AG10803 (cell line): ENCODE results near the gene SPEG.

Experiments used
- DNase-seq: peaks from one replicate; pipeline ENCODE4 v3.0.0; 2010; ENCODE audit warnings: low read depth
- H3K4me3 ChIP-seq: 2 replicates; pipeline ENCODE4 v1.5.1; 2011; ENCODE audit warnings: mild to moderate bottlenecking, low read length, control low read depth
- TF ChIP-seq, protein P1 (sequence below): conservative IDR thresholded peaks from 2 replicates; pipeline ENCODE4 v1.5.1; 2011; ENCODE audit warnings: mild to moderate bottlenecking, low read length, control low read depth, inconsistent platforms

SPEG gene

GRCh38 chr2:219449609-219450008, 15.0 kb downstream of the SPEG start:
- no peak overlapping the region for H3K4me3 ChIP-seq
- TF ChIP-seq, protein P1, sequence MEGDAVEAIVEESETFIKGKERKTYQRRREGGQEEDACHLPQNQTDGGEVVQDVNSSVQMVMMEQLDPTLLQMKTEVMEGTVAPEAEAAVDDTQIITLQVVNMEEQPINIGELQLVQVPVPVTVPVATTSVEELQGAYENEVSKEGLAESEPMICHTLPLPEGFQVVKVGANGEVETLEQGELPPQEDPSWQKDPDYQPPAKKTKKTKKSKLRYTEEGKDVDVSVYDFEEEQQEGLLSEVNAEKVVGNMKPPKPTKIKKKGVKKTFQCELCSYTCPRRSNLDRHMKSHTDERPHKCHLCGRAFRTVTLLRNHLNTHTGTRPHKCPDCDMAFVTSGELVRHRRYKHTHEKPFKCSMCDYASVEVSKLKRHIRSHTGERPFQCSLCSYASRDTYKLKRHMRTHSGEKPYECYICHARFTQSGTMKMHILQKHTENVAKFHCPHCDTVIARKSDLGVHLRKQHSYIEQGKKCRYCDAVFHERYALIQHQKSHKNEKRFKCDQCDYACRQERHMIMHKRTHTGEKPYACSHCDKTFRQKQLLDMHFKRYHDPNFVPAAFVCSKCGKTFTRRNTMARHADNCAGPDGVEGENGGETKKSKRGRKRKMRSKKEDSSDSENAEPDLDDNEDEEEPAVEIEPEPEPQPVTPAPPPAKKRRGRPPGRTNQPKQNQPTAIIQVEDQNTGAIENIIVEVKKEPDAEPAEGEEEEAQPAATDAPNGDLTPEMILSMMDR = no peak
- no peak for DNase-seq

- H3K4me3 ChIP-seq = no peak overlapping the region
- TF ChIP-seq, protein P1 = no peak
- DNase-seq = no peak
These were observed 17.2 kb downstream of the SPEG start for GRCh38 chr2:219451661-219452360.

DNA sequence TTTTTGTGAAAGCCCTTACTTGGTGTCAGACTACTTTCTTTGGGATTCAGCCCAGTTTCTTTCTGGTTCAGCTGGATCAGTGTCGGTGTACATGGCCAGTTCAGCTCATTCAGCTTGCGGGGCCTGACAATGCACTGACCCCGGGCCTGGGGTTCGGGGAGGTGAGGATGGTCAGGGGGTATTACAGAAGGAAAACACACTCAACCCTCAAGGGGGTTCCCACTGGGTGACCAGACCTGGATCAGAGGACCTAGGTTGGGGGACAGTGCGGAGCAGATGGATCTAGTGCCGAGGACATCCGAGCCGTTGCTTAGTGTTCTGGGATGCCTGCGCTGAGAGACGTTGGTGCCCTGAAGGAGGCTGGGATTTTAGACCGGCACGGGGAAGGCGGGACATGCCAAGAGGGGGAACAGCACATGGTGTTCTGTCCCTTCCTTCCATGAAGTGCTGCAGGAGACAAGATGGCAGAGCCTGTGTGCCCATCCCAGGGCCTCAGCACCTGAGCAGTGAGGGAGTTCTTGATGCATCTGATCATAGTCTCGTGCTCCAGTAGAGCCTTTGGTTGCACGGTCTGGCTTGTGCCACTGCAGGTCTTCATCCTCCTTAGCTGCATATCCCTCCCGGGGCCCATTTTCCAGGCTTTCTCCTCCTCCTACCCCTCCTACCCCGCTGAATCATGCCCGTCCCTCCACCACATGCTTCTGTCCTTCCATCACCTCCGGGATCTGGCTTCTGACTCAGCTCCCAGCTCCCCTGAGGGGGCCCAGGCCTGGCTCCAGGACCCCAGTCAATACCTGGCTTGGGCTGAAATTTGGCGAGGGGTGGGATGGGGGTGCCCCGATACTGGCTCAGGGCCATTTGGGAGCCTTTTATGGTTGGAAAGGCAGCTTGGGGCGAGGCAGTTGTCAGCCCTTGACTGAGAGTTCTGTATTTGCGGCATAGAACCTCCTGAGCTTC, 18.0 kb downstream of the SPEG start:
- H3K4me3 ChIP-seq = 0 out of 2 replicates have a peak overlapping the region, but pooled peaks have one; percentile 4

DNA sequence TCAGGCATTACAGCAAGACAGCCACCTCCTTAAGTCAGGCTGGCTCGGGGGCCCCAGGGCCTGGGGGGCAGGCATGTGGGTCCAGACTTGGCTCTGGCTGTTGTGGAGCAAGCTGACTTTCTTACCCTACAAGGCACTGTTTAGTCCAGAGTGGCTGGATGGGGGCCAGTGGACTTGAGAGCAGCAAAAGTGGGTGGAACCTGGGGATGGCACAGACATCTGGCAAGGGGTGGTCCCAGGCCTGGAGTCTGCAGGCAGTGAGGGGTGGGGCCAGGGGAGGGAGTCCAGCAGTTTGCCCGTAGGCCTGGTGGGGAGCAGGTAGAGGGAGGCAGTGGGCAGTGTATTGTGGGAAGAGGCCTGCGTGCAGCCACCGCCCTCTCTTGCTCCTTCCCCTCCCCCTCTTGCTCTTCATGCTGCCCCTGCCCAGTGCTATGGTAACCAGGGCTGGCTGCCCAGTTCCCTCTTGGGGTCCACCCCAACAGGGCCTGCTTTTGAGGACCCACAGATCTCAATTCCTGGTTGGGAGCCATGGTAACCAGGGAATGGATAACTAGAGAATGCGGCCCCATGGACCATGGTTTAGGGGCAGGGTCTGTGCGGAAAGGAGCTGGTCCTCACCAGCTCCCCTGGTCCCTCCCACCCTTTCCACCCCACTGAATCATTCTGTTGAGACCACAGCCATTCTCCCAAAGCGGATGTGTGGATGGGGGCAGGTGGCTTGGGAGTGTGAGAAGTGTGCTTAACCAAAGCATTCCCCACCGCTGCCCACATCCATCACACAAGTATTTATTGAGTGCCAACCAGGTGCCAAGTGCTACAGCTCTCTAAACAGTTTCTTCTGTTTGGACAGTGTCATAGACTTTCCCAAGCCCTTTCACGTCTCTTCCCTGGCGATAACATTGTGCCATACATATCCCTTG, 19.3 kb downstream of the SPEG start:
- DNase-seq = peak; percentile 97
- H3K4me3 ChIP-seq = peak overlapping the region; percentile 15
- TF ChIP-seq, protein P1 = 0 out of 2 replicates have a peak, but pooled peaks have one; percentile 5

More for the DNA sequence above, 18.0 kb downstream of the SPEG start:
- peak; percentile 95 for DNase-seq
- TF ChIP-seq, protein P1 = no peak

GRCh38 chr2:219455581-219455980, 20.9 kb downstream of the SPEG start:
- TF ChIP-seq, protein P1 = no peak
- no peak for DNase-seq
- H3K4me3 ChIP-seq = no peak overlapping the region

DNA sequence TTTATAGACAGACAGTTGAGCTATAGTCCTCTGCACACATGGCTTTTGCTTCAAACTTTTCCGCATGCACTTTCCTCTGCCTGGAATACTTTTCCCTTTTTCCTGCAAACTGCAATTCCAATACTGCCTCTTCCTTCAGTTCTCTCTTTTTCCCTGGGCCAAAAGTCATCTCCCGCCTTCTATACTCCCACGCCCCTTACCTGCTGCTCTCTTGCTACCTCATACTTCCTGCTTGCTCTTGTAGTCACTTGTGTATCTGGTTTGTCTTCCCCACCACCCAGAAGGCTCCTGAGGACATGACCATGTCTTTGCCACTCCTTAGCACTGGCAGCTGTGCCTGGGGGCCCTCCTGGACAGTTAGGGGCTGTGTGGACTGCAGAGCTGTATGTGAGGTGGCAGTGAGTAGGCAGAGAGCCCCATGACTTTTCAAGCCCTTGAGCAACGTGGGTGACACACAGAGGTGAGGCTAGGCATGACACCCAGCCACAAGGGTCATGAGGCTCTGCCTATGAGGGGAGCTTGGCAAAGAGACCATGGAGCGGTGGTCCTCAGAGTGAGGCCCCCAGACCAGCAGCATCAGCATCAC, 23.2 kb downstream of the SPEG start:
- TF ChIP-seq, protein P1 = no peak
- no peak overlapping the region for H3K4me3 ChIP-seq
- DNase-seq = no peak
